SK-N-MC (cell line): ENCODE data around the gene C11orf98.
"Not testable (repeated sequence)": the region's sequence is repeated elsewhere in the genome, so short reads cannot be mapped to it uniquely, and the experiment has no call there.

Source experiments
- EZH2 ChIP-seq: fragments of 200-600 bp; sonication (generic); IDR thresholded peaks from one replicate; pipeline ENCODE4 v1.6.1; 2017; ENCODE audit warnings: antibody characterized with exemption
- POLR2AphosphoS5 ChIP-seq: IDR thresholded peaks from 2 replicates; pipeline ENCODE4 v1.6.1; 2012; ENCODE audit warnings: mild to moderate bottlenecking, low read depth, low read length, borderline replicate concordance

- not testable (repeated sequence) for TF ChIP-seq EZH2, POLR2AphosphoS5
These were observed 28.6 kb upstream of the C11orf98 start for GRCh38 chr11:62693624-62694023.
